Mucosa of stomach (tissue), 1 donor: ENCODE measurements around the gene OXNAD1.
"Not testable (repeated sequence)": the region's sequence is repeated elsewhere in the genome, so short reads cannot be mapped to it uniquely, and the experiment has no call there.

ENCODE experiments used
- H3K27me3 ChIP-seq: one replicate; pipeline ENCODE4 v1.7.0; 2013; ENCODE audit warnings: mild to moderate bottlenecking, low read length; ENCODE audit not compliant: control insufficient read depth, insufficient read depth
- H3K36me3 ChIP-seq: one replicate; pipeline ENCODE4 v1.7.0; 2013; ENCODE audit warnings: low read length; ENCODE audit not compliant: control insufficient read depth, insufficient read depth
- H3K4me1 ChIP-seq: one replicate; pipeline ENCODE4 v1.7.0; 2013; ENCODE audit warnings: mild to moderate bottlenecking, low read length; ENCODE audit not compliant: control insufficient read depth, insufficient read depth
- H3K4me3 ChIP-seq: one replicate; pipeline ENCODE4 v1.7.0; 2013; ENCODE audit warnings: low read length
- H3K9ac ChIP-seq: one replicate; pipeline ENCODE4 v1.7.0; 2013; ENCODE audit warnings: mild to moderate bottlenecking, low read length, moderate library complexity
- H3K9me3 ChIP-seq: one replicate; pipeline ENCODE4 v1.7.0; 2013; ENCODE audit warnings: mild to moderate bottlenecking, low read length, moderate library complexity; ENCODE audit not compliant: control insufficient read depth
- donor health status: Pancreatic carcinoma.

Gene OXNAD1

GRCh38 chr3:16300881-16301359, 35.9 kb downstream of the OXNAD1 start:
- Histone ChIP-seq H3K4me3 (no peak overlapping the region), H3K36me3 (peaks cover 6% of the 10 kb centered on the region), H3K9me3 (no peaks in the 10 kb centered on the region), H3K27me3 (no peaks in the 10 kb centered on the region), H3K9ac (no peak overlapping the region), H3K4me1 (no peaks in the 10 kb centered on the region)

GRCh38 chr3:16301507-16301906, 36.5 kb downstream of the OXNAD1 start:
- Histone ChIP-seq H3K4me1 (no peaks in the 10 kb centered on the region), H3K9me3 (no peaks in the 10 kb centered on the region), H3K4me3 (no peak overlapping the region), H3K9ac (no peak overlapping the region), H3K36me3 (peaks cover 6% of the 10 kb centered on the region), H3K27me3 (no peaks in the 10 kb centered on the region)

GRCh38 chr3:16302082-16302631, 37.1 kb downstream of the OXNAD1 start:
- H3K36me3 ChIP-seq, result peaks cover 6% of the 10 kb centered on the region
- H3K9me3 ChIP-seq, result no peaks in the 10 kb centered on the region
- no peak overlapping the region for H3K4me3 ChIP-seq
- no peaks in the 10 kb centered on the region for H3K27me3 ChIP-seq
- no peaks in the 10 kb centered on the region for H3K4me1 ChIP-seq
- no peak overlapping the region for H3K9ac ChIP-seq

- no peaks in the 10 kb centered on the region for H3K27me3 ChIP-seq
- H3K9ac ChIP-seq, result no peak overlapping the region
- H3K4me3 ChIP-seq, result no peak overlapping the region
- H3K36me3 ChIP-seq, result peaks cover 6% of the 10 kb centered on the region
- no peaks in the 10 kb centered on the region for H3K9me3 ChIP-seq
- no peaks in the 10 kb centered on the region for H3K4me1 ChIP-seq
These were observed 38.1 kb downstream of the OXNAD1 start for GRCh38 chr3:16303037-16303575.

- H3K27me3 ChIP-seq, result no peaks in the 10 kb centered on the region
- H3K36me3 ChIP-seq, result peaks cover 6% of the 10 kb centered on the region
- H3K9me3 ChIP-seq, result no peaks in the 10 kb centered on the region
- no peaks in the 10 kb centered on the region for H3K4me1 ChIP-seq
- H3K9ac ChIP-seq, result no peak overlapping the region
- no peak overlapping the region for H3K4me3 ChIP-seq
These were observed 39.3 kb downstream of the OXNAD1 start for GRCh38 chr3:16304061-16305010.

- Histone ChIP-seq H3K36me3 (peaks cover 6% of the 10 kb centered on the region), H3K27me3 (no peaks in the 10 kb centered on the region), H3K4me1 (no peaks in the 10 kb centered on the region), H3K4me3 (no peak overlapping the region), H3K9me3 (no peaks in the 10 kb centered on the region), H3K9ac (no peak overlapping the region)
These were observed 40.1 kb downstream of the OXNAD1 start for GRCh38 chr3:16305111-16305541.

GRCh38 chr3:16307832-16308531, 43.0 kb downstream of the OXNAD1 start:
- Histone ChIP-seq H3K4me3 (no peak overlapping the region), H3K9ac (no peak overlapping the region), H3K27me3 (no peaks in the 10 kb centered on the region), H3K36me3 (no peaks in the 10 kb centered on the region), H3K9me3 (no peaks in the 10 kb centered on the region), H3K4me1 (no peaks in the 10 kb centered on the region)

- H3K36me3 ChIP-seq, result no peaks in the 10 kb centered on the region
- H3K27me3 ChIP-seq, result no peaks in the 10 kb centered on the region
- H3K4me1 ChIP-seq, result no peaks in the 10 kb centered on the region
- no peak overlapping the region for H3K4me3 ChIP-seq
- H3K9ac ChIP-seq, result no peak overlapping the region
- H3K9me3 ChIP-seq, result no peaks in the 10 kb centered on the region
These were observed 43.7 kb downstream of the OXNAD1 start for GRCh38 chr3:16308727-16309126.

GRCh38 chr3:16309558-16309957, 44.5 kb downstream of the OXNAD1 start:
- no peaks in the 10 kb centered on the region for H3K27me3 ChIP-seq
- no peak overlapping the region for H3K4me3 ChIP-seq
- no peaks in the 10 kb centered on the region for H3K36me3 ChIP-seq
- H3K9me3 ChIP-seq, result no peaks in the 10 kb centered on the region
- H3K4me1 ChIP-seq, result no peaks in the 10 kb centered on the region
- no peak overlapping the region for H3K9ac ChIP-seq

- not testable (repeated sequence) for H3K9me3 ChIP-seq, H3K4me1 ChIP-seq, H3K36me3 ChIP-seq, H3K9ac ChIP-seq, H3K4me3 ChIP-seq, H3K27me3 ChIP-seq
These were observed 45.5 kb downstream of the OXNAD1 start for GRCh38 chr3:16310486-16310885.

GRCh38 chr3:16311960-16312451, 47.0 kb downstream of the OXNAD1 start:
- Histone ChIP-seq H3K27me3 (no peaks in the 10 kb centered on the region), H3K9me3 (no peaks in the 10 kb centered on the region), H3K4me1 (no peaks in the 10 kb centered on the region), H3K36me3 (no peaks in the 10 kb centered on the region), H3K4me3 (no peak overlapping the region), H3K9ac (no peak overlapping the region)
